ENCODE measurements around the gene IP6K2.

DNA sequence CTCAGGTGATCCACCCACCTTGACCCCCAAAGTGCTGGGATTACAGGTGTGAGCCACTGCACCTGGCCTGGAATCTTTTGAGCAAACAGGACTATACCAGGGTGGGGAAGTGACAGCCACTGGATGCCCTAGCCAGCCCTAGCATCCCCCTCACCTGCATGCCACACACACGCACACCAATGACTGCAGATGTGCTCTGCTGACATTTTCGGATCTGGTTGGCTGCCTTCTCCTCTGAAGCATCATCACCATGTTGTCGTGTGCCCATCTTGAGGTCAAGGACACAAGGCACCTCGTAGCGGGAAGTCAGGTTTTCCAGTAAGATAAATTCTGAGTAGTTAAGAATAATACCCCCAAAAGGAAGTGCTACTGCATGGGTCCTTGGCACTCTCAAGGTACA lies 27.6 kb downstream of the IP6K2 start:
- TF ChIP-seq, protein P1, sequence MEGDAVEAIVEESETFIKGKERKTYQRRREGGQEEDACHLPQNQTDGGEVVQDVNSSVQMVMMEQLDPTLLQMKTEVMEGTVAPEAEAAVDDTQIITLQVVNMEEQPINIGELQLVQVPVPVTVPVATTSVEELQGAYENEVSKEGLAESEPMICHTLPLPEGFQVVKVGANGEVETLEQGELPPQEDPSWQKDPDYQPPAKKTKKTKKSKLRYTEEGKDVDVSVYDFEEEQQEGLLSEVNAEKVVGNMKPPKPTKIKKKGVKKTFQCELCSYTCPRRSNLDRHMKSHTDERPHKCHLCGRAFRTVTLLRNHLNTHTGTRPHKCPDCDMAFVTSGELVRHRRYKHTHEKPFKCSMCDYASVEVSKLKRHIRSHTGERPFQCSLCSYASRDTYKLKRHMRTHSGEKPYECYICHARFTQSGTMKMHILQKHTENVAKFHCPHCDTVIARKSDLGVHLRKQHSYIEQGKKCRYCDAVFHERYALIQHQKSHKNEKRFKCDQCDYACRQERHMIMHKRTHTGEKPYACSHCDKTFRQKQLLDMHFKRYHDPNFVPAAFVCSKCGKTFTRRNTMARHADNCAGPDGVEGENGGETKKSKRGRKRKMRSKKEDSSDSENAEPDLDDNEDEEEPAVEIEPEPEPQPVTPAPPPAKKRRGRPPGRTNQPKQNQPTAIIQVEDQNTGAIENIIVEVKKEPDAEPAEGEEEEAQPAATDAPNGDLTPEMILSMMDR (IDR thresholded peaks at IDR 0.05; ENCODE audit: low read length) = no peak
- no peak for TF ChIP-seq EZH2 (IDR thresholded peaks at IDR 0.05; ENCODE audit: borderline replicate concordance, low read length)
